Measurements from ENCODE around the gene VPS39.

The VPS39 gene

DNA sequence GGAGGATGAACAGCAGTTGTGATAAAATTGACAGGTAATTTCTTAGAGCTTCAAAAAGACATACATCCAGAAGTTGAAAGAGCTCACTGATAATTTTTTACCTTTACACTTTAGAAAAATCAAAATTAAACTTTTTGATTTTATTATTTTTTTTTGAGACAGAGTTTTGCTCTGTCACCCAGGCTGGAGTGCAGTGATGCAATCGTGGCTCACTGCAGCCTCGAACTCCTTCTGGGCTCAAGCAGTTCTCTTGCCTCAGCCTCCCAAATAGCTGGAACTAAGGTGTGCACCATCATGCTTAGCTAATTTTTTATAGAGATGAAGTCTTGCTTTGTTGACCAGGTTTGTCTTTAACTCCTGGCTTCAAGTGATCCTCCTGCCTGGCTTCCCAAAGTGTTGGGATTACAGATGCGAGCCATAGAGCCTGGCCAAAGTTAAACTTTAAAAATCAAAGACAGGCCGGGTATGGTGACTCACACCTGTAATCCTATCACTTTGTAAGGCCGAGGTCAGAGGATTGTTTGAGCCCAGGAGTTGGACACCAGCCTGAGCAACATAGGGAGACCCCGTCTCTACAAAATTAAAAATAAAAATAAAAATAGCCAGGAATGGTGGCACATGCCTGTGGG is 73.4 kb downstream of the VPS39 start:
- ATAC-seq (replicated peaks; ENCODE audit: extremely low read depth, poor library complexity, severe bottlenecking) (no peak), DNase-seq (ENCODE audit: low spot score in 2 of 2) (no peak)

DNA sequence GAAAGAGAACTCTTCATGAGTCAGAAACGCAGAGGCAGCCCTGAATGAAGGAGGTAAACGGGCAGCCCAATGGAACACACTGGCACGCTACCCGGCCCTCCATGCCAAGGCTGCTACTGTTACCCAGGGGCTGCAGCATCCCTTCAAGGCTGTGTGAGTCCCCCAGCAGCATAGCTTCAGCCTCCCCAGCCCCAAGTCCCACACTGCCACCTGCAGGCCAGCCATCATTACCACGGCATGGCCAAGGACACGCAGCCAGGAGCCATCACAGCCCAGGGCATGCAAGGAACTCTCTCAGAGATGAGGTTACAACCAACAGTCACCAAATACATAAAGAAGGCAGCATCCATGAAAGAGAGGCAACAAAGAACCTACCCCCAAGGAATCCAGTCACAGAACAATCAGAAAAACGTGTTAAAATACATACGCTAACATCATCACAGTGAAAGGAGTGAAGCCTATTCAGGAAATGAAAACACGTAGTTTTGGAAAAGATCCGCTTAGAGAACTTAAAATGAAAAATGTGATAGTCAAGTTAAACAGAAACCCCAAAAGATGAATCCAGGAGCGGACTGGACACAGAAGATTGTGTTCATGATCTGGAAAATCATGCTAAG is 74.1 kb downstream of the VPS39 start:
- no peak overlapping the region for H3K4me3 Mint-ChIP-seq
- H3K27me3 Mint-ChIP-seq = peaks cover 42% of the 10 kb centered on the region
- H3K9me3 Mint-ChIP-seq = no peaks in the 10 kb centered on the region
- peak in 1 of 2 donors; percentile 24 for DNase-seq (ENCODE audit: low spot score in 2 of 2)
- H3K27ac Mint-ChIP-seq (ENCODE audit: low read depth) = no peak overlapping the region
- no peaks in the 10 kb centered on the region for H3K36me3 Mint-ChIP-seq (ENCODE audit: insufficient read depth)
- no peaks in the 10 kb centered on the region for H3K4me1 Mint-ChIP-seq
- ATAC-seq (replicated peaks; ENCODE audit: extremely low read depth, poor library complexity, severe bottlenecking) = no peak

More for the DNA sequence above, 73.4 kb downstream of the VPS39 start:
- H3K4me1 Mint-ChIP-seq = no peaks in the 10 kb centered on the region
- H3K9me3 Mint-ChIP-seq = no peaks in the 10 kb centered on the region
- no peak overlapping the region for H3K27ac Mint-ChIP-seq (ENCODE audit: low read depth)
- no peak overlapping the region for H3K4me3 Mint-ChIP-seq
- no peaks in the 10 kb centered on the region for H3K36me3 Mint-ChIP-seq (ENCODE audit: insufficient read depth)
- peaks cover 35% of the 10 kb centered on the region for H3K27me3 Mint-ChIP-seq

DNA sequence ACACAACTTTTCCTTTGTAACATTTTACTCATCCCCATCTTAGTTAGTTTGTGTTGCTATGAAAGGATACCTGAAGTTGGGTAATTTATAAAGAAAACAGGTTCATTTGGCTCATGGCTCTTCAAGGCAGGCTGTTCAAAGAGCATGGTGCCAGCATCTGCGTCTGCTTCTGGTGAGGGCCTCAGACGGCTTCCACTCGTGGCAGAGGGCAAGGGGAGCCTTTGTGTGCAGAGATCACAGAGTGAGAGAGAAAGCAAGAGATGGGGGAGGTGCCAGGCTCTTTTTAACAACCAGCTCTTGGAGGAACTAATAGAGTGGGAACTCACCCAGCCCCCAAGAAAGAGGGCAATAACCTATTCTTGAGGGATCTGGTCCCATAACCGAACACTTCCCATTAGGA is 74.7 kb downstream of the VPS39 start:
- no peaks in the 10 kb centered on the region for H3K36me3 Mint-ChIP-seq (ENCODE audit: insufficient read depth)
- DNase-seq (ENCODE audit: low spot score in 2 of 2) (no peak), ATAC-seq (replicated peaks; ENCODE audit: extremely low read depth, poor library complexity, severe bottlenecking) (no peak)
- H3K4me1 Mint-ChIP-seq = no peaks in the 10 kb centered on the region
- H3K27me3 Mint-ChIP-seq = peaks cover 48% of the 10 kb centered on the region
- H3K9me3 Mint-ChIP-seq = no peaks in the 10 kb centered on the region
- no peak overlapping the region for H3K4me3 Mint-ChIP-seq
- no peak overlapping the region for H3K27ac Mint-ChIP-seq (ENCODE audit: low read depth)

DNA sequence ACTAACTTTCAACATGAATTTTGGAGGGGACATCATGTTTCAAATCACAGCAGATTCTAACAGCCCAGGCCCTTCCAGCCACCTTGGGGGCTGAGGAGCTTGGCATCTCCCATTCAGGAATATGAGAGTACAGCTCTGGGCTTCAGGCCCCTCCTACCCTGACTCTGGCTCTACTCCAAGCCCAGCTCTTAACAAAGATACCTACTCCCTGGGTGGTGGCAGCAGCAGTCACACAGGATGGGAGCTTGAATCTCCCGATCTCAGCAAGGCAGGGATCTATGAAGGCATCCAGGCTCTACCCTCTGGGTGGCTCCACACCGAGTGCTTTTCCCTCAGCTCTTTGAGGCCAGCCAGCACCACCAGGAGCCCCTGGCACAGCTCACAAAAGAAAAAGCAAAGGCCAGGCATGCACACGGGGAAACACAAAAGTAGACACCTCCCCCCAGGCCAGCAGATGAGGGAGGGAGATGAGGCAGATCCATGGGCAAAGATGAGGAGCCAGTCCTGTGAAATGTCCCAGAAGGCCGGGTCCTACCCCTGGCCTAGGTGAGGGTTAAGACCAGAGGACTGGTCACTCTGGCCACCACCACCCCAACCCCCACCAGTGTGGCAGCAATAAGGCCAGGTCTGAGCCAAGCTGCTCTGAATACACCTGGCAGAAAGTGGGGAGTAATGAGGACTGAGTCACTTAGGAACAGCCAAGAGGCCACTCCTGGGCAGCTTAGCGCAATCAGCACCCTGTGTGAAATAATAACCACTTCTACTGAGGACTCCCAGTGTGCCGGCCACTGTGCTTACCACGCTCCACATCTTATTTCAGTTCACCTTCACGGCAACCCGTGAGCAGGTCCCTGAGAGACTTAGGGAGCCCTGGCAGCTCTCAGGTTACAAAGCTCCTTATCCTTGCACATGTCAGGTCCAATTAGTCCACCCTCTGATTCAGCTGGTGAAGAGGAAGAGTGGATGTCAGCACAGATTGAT is 76.0 kb downstream of the VPS39 start:
- Mint-ChIP-seq H3K27me3 (peaks cover 60% of the 10 kb centered on the region), H3K36me3 (ENCODE audit: insufficient read depth) (no peaks in the 10 kb centered on the region)

DNA sequence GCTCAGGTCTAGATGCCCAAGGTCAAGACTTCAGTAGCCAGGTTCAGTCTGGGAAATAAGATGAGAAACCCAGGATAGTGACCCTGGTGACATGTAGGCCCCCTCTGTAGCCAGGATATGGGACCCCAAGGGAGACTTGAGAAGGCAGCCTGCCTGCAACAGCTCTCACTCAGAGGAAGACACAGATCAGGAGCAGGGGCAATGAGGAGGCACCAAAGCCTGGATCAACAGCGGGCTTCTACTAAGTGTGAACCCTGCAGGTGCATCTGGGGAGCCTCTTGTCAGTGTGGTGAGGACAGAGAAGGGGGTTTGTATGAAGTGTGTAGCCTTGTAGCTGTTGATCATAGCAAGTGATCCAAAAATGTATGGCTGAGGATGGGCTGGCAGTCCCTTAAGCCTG is 77.1 kb downstream of the VPS39 start:
- peaks cover 60% of the 10 kb centered on the region for H3K27me3 Mint-ChIP-seq
- no peaks in the 10 kb centered on the region for H3K9me3 Mint-ChIP-seq
- no peaks in the 10 kb centered on the region for H3K36me3 Mint-ChIP-seq (ENCODE audit: insufficient read depth)
- no peak for ATAC-seq (replicated peaks; ENCODE audit: extremely low read depth, poor library complexity, severe bottlenecking)
- H3K27ac Mint-ChIP-seq (ENCODE audit: low read depth) = no peak overlapping the region
- no peaks in the 10 kb centered on the region for H3K4me1 Mint-ChIP-seq
- no peak for DNase-seq (ENCODE audit: low spot score in 2 of 2)
- H3K4me3 Mint-ChIP-seq = no peak overlapping the region

More for the DNA sequence above, 76.0 kb downstream of the VPS39 start:
- DNase-seq (ENCODE audit: low spot score in 2 of 2) = peak in 1 of 2 donors; percentile 9
- no peak for ATAC-seq (replicated peaks; ENCODE audit: extremely low read depth, poor library complexity, severe bottlenecking)
- Mint-ChIP-seq H3K27ac (ENCODE audit: low read depth) (no peak overlapping the region), H3K4me3 (no peak overlapping the region), H3K9me3 (no peaks in the 10 kb centered on the region), H3K4me1 (no peaks in the 10 kb centered on the region)

DNA sequence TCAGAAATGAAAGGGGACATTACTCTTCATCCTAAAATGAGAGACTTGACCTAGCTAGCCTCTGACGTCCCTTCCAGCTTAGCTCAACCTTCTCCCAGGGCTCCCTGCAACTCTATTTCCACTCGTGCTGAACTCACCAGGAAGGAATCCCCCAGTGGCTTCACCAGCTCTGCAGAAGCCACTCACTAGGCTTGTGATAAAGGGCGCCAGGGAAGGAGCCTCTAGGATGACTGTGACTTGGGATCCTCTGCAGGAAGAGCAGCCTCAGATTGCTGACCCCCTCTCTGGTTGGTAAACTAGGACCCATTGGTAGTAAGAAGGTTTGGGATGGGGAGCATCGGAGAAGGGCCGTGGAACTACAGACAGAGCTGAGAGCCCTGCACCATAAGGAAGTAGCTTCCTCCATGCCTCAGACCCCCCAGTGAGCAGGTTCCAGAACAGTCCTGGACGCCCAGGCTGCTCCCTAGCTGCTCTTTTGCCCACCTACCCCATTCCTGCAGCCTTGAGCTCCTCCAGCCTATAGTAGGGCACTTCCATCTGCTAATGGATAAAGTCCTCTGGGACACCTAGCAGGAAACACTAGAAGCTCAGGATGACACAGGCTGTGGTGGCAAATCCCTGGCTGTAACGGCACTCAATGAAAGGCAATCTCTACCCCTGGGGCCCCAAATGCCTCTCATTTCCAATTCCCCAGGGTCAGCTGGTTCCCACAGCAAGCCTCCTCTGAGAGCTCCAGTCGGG is 77.7 kb downstream of the VPS39 start:
- Mint-ChIP-seq H3K9me3 (no peaks in the 10 kb centered on the region), H3K27ac (ENCODE audit: low read depth) (no peak overlapping the region), H3K4me3 (no peak overlapping the region), H3K4me1 (no peaks in the 10 kb centered on the region), H3K27me3 (peaks cover 54% of the 10 kb centered on the region), H3K36me3 (ENCODE audit: insufficient read depth) (no peaks in the 10 kb centered on the region)
- DNase-seq (ENCODE audit: low spot score in 2 of 2) (no peak), ATAC-seq (replicated peaks; ENCODE audit: extremely low read depth, poor library complexity, severe bottlenecking) (no peak)

DNA sequence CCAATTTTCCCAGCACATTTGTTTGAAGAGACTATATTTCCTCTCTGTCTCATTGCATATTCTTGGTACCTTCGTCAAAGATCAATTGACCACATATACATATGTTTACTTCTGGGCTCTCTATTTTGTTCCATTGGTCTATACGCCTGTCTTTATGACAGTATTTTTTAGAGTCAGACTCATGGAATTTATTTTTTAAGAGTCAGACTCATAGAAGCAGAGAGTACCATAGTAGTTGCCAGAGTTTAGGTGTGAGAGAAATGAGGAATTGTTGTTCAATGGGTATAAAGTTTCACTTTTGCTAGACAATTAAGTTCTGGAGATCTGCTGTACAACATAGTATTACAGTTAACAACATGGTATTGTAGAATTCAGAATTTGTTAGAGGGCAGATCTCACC is 78.7 kb downstream of the VPS39 start:
- DNase-seq (ENCODE audit: low spot score in 2 of 2) (no peak), ATAC-seq (replicated peaks; ENCODE audit: extremely low read depth, poor library complexity, severe bottlenecking) (no peak)
- peaks cover 52% of the 10 kb centered on the region for H3K27me3 Mint-ChIP-seq
- H3K9me3 Mint-ChIP-seq = no peaks in the 10 kb centered on the region
- no peak overlapping the region for H3K27ac Mint-ChIP-seq (ENCODE audit: low read depth)
- no peaks in the 10 kb centered on the region for H3K4me1 Mint-ChIP-seq
- H3K4me3 Mint-ChIP-seq = no peak overlapping the region
- H3K36me3 Mint-ChIP-seq (ENCODE audit: insufficient read depth) = no peaks in the 10 kb centered on the region

DNA sequence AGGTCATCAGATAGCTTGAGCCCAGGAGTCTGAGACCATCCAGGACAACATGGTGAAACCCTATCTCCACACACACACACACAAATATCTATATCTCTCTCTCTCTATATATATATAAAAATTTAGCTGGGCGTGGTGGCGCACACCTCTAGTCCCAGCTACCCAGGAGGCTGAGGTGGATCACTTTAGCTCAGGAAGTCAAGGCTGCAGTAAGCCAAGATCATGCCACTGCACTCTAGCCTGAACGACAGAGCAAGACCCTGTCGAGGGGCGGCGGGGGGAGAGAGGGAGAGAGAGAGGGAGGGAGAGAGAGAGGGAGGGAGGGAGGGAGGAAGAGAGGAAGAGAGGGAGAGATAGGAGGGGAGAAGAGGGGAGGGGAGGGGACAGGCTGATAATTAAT is 79.6 kb downstream of the VPS39 start:
- no peak overlapping the region for H3K4me3 Mint-ChIP-seq
- H3K4me1 Mint-ChIP-seq = no peaks in the 10 kb centered on the region
- no peaks in the 10 kb centered on the region for H3K36me3 Mint-ChIP-seq (ENCODE audit: insufficient read depth)
- no peak overlapping the region for H3K27ac Mint-ChIP-seq (ENCODE audit: low read depth)
- DNase-seq (ENCODE audit: low spot score in 2 of 2) (no peak), ATAC-seq (replicated peaks; ENCODE audit: extremely low read depth, poor library complexity, severe bottlenecking) (no peak)
- peaks cover 52% of the 10 kb centered on the region for H3K27me3 Mint-ChIP-seq
- H3K9me3 Mint-ChIP-seq = no peaks in the 10 kb centered on the region

DNA sequence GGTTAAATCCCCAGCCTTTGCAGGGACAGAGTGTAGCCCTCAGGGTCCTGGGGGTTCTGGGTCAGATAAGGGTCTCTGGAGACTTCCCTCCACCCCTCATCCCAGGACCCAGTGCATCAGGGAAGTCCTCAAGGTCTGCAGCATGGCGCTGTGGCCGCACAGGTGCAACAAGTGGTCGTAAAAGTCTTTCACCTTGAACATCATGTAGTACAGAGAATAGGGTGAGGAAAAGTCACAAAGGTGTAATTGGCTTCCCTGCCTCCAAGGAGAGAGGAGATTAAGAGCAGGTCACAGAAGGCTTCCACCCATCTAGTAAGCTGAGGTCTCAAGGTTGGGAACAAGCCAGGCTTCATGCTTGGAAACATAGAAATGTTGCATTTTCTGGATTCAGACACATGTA is 84.6 kb downstream of the VPS39 start:
- no peaks in the 10 kb centered on the region for H3K9me3 Mint-ChIP-seq
- no peaks in the 10 kb centered on the region for H3K4me1 Mint-ChIP-seq
- H3K27ac Mint-ChIP-seq (ENCODE audit: low read depth) = no peak overlapping the region
- DNase-seq (ENCODE audit: low spot score in 2 of 2) = no peak
- H3K27me3 Mint-ChIP-seq = peaks cover 14% of the 10 kb centered on the region
- no peak for ATAC-seq (replicated peaks; ENCODE audit: extremely low read depth, poor library complexity, severe bottlenecking)
- no peaks in the 10 kb centered on the region for H3K36me3 Mint-ChIP-seq (ENCODE audit: insufficient read depth)
- no peak overlapping the region for H3K4me3 Mint-ChIP-seq

DNA sequence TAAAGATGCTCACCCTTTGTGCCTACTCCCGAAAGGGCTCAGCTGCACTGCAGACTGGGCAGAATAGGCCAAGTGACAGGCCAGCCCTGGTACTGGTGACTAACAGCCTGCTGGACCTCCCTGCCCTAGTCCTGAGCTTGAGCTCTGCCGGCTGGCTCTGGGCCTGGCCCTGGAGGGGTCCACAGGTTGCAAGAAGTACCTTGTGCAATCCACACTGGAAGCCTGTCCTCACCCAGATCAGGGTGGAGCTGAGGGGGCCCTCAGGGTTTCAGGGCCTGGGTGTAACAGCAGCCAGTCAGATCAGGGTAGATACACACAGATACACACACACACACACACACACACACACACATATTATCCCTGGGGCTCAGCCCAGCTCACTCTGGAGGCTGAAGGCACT is 86.4 kb downstream of the VPS39 start:
- ATAC-seq (replicated peaks; ENCODE audit: extremely low read depth, poor library complexity, severe bottlenecking) = no peak
- no peak overlapping the region for H3K27ac Mint-ChIP-seq (ENCODE audit: low read depth)
- DNase-seq (ENCODE audit: low spot score in 2 of 2) = no peak
- H3K27me3 Mint-ChIP-seq = no peaks in the 10 kb centered on the region
- no peaks in the 10 kb centered on the region for H3K36me3 Mint-ChIP-seq (ENCODE audit: insufficient read depth)
- no peak overlapping the region for H3K4me3 Mint-ChIP-seq
- H3K9me3 Mint-ChIP-seq = no peaks in the 10 kb centered on the region
- H3K4me1 Mint-ChIP-seq = no peaks in the 10 kb centered on the region

DNA sequence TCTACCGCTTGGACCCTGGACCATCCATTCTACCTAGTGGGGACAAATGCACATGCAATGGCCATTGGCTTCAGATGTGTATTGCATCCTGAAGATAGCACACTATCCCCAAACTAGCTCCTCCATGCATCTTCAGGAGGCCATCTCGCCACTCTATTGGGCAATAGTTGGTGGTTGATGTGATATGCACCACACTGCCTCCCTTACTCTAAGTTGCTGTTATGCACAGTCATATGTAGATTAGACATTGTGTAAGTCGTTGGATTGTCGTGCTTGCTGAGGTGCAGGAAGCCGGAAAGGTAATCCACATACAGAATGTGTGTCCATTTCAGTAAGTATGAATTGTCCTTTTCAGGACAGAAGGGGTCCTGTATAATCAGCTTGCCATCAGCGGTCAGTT is 87.1 kb downstream of the VPS39 start:
- H3K4me3 Mint-ChIP-seq = no peak overlapping the region
- no peak for ATAC-seq (replicated peaks; ENCODE audit: extremely low read depth, poor library complexity, severe bottlenecking)

DNA sequence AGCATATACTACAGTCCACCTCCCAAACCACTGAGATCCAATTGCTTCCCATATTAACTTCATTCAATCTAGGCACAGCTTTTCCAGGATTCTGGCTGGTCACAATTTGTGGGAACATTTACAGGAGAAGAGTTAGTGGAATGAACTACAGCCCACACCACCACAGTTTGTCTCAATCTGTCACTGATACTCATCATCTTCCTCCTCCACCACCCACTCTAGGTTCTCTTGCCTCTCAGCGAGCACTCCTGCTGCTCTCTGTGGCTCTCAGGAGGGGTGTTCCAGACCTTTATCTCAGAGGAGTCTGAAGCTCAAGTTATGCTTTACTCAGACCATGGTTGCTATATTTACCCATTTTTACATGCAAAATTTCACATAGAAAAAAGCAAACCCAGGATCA is 87.8 kb downstream of the VPS39 start:
- Mint-ChIP-seq H3K36me3 (ENCODE audit: insufficient read depth) (no peaks in the 10 kb centered on the region), H3K27ac (ENCODE audit: low read depth) (no peak overlapping the region), H3K4me3 (no peak overlapping the region), H3K9me3 (no peaks in the 10 kb centered on the region), H3K4me1 (no peaks in the 10 kb centered on the region), H3K27me3 (no peaks in the 10 kb centered on the region)
- ATAC-seq (replicated peaks; ENCODE audit: extremely low read depth, poor library complexity, severe bottlenecking) = no peak
- DNase-seq (ENCODE audit: low spot score in 2 of 2) = no peak

More for the DNA sequence above, 87.1 kb downstream of the VPS39 start:
- DNase-seq (ENCODE audit: low spot score in 2 of 2) = no peak
- H3K36me3 Mint-ChIP-seq (ENCODE audit: insufficient read depth) = no peaks in the 10 kb centered on the region
- H3K4me1 Mint-ChIP-seq = no peaks in the 10 kb centered on the region
- no peaks in the 10 kb centered on the region for H3K27me3 Mint-ChIP-seq
- no peak overlapping the region for H3K27ac Mint-ChIP-seq (ENCODE audit: low read depth)
- H3K9me3 Mint-ChIP-seq = no peaks in the 10 kb centered on the region
